Rectal smooth muscle tissue (tissue), 1 donor: Measurements from ENCODE around the gene RRAGB.
"Not testable (repeated sequence)": the region's sequence is repeated elsewhere in the genome, so short reads cannot be mapped to it uniquely, and the experiment has no call there.

Experiments used
- H3K27ac ChIP-seq: one replicate; pipeline ENCODE4 v1.7.0; 2013; ENCODE audit warnings: low read depth, low read length, inconsistent platforms
- H3K27me3 ChIP-seq: one replicate; pipeline ENCODE4 v1.7.0; 2013; ENCODE audit warnings: low read length; ENCODE audit not compliant: control insufficient read depth, insufficient read depth
- H3K36me3 ChIP-seq: one replicate; pipeline ENCODE4 v1.7.0; 2013; ENCODE audit warnings: low read length; ENCODE audit not compliant: control insufficient read depth, insufficient read depth
- H3K4me1 ChIP-seq: one replicate; pipeline ENCODE4 v1.7.0; 2013; ENCODE audit warnings: low read length; ENCODE audit not compliant: control insufficient read depth, insufficient read depth
- H3K4me3 ChIP-seq: one replicate; pipeline ENCODE4 v1.7.0; 2013; ENCODE audit warnings: low read length
- H3K9ac ChIP-seq: one replicate; pipeline ENCODE4 v1.7.0; 2013; ENCODE audit warnings: low read length

Gene RRAGB

GRCh38 chrX:55717521-55718497 lies at the start of gene RRAGB:
Gene RRAGB, plus strand, starts transcription at chrX:55717749. Its CDS starts 579 bp downstream, at chrX:55718328.
- H3K27me3 ChIP-seq = no peaks in the 10 kb centered on the region
- H3K36me3 ChIP-seq = no peaks in the 10 kb centered on the region
- no peaks in the 10 kb centered on the region for H3K4me1 ChIP-seq
- peak within 1 kb of the TSS; percentile 78 for H3K27ac ChIP-seq
- peak within 1 kb of the TSS; percentile 81 for H3K9ac ChIP-seq
- peak within 1 kb of the TSS; percentile 76 for H3K4me3 ChIP-seq

DNA sequence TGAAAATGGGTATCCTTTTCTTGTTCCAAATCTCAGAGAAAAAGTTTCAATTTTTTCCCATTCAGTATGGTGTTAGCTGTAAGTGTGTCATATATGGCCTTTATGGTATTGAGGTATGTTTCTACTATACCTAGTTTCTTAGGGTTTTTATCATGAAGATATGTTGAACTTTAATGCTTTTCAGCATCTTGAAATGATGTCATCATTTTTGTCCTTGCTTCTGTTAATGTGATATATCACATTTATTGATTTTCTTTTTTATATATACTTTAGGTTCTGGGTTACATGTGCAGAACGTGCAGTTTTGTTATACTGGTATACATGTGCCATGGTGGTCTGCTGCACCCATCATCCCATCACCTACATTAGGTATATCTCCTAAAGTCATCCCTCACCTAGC lies 49.5 kb upstream of the RRAGB start:
- Histone ChIP-seq H3K4me1 (no peaks in the 10 kb centered on the region), H3K36me3 (no peaks in the 10 kb centered on the region), H3K9ac (no peak overlapping the region), H3K27ac (no peak overlapping the region), H3K27me3 (no peaks in the 10 kb centered on the region), H3K4me3 (no peak overlapping the region)

DNA sequence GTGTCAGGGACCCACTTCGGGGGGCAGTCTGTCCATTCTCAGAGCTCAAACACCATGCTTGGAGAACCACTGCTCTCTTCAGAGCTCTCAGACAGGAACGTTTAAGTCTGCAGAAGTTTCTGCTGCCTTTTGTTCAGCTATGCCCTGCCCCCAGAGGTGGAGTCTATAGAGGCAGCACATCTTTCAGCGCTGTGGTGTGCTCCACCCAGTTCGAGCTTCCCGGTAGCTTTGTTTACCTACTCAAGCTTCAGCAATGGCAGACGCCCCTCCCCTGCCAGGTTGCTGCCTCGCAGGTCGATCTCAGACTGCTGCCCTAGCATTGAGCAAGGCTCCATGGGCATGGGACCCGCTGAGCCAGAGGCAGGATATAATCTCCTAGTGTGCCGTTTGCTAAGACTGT lies 29.0 kb upstream of the RRAGB start:
- not testable (repeated sequence) for H3K27me3 ChIP-seq, H3K4me1 ChIP-seq, H3K36me3 ChIP-seq, H3K27ac ChIP-seq, H3K4me3 ChIP-seq, H3K9ac ChIP-seq

- Histone ChIP-seq H3K27ac (no peak overlapping the region), H3K9ac (no peak overlapping the region), H3K27me3 (no peaks in the 10 kb centered on the region), H3K36me3 (no peaks in the 10 kb centered on the region), H3K4me3 (no peak overlapping the region), H3K4me1 (no peaks in the 10 kb centered on the region)
These were observed 22.1 kb upstream of the RRAGB start for GRCh38 chrX:55695227-55696018.

DNA sequence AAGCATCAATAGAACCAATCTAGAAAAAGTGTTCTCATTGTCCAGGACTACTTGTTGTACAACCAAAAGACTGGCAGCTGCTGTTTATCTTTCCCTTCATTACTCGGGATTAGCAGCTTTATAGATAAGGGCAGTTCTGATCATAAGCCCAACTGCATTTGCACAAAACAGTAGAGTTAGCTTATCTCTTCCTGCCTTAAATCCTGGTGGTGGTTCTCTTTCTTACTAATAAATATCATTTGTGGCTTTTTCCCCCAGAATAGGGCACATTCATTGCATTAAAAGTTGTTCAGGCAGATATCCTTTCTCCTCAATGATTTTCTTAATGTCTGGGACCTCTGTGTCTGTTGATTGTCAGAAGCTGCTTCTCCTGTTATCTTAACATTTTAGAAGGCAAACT lies 20.2 kb upstream of the RRAGB start:
- H3K36me3 ChIP-seq = no peaks in the 10 kb centered on the region
- no peaks in the 10 kb centered on the region for H3K27me3 ChIP-seq
- H3K27ac ChIP-seq = no peak overlapping the region
- H3K9ac ChIP-seq = no peak overlapping the region
- H3K4me1 ChIP-seq = no peaks in the 10 kb centered on the region
- H3K4me3 ChIP-seq = no peak overlapping the region

GRCh38 chrX:55702671-55703070 lies 14.9 kb upstream of the RRAGB start:
- Histone ChIP-seq H3K4me1 (no peaks in the 10 kb centered on the region), H3K27me3 (no peaks in the 10 kb centered on the region), H3K27ac (no peak overlapping the region), H3K9ac (no peak overlapping the region), H3K4me3 (no peak overlapping the region), H3K36me3 (no peaks in the 10 kb centered on the region)

- H3K27me3 ChIP-seq, H3K9ac ChIP-seq, H3K4me3 ChIP-seq, H3K4me1 ChIP-seq, H3K36me3 ChIP-seq, H3K27ac ChIP-seq: not testable (repeated sequence)
These were observed 14.1 kb upstream of the RRAGB start for GRCh38 chrX:55703436-55703835.

DNA sequence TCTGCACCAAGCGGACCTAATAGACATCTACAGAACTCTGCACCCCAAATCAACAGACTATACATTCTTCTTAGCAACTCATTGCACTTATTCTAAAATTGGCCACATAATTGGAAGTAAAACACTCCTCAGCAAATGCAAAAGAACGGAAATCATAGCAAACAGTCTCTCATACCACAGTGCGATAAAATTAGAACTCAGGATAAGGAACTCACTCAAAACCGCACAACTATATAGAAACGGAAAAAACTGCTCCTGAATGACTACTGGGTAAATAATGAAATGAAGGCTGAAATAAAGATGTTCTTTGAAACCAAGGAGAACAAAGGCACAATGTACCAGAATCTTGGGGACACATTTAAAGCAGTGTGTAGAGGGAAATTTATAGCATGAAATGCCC lies 12.5 kb upstream of the RRAGB start:
- not testable (repeated sequence) for H3K27me3 ChIP-seq, H3K36me3 ChIP-seq, H3K27ac ChIP-seq, H3K9ac ChIP-seq, H3K4me1 ChIP-seq, H3K4me3 ChIP-seq

DNA sequence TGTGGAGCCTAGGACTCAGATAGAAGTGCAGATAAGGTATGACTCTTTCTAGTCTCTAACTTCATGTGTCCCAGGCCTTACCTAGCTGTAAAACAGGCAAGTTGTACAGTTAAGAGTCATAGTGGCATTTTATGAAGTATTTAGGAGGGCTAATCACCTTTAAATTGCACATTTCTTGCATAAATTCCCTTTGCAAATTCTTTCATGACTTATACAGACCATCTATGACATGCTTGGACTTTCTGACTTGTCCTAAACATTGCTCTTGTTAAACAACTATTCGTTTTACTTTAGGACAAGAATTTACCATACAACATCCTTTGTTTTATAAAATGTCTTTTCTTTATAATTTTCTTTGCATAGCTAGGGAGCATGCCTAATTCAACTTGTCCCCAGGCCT lies 7.8 kb upstream of the RRAGB start:
- Histone ChIP-seq H3K4me1 (no peaks in the 10 kb centered on the region), H3K27ac (no peak overlapping the region), H3K4me3 (no peak overlapping the region), H3K27me3 (no peaks in the 10 kb centered on the region), H3K9ac (no peak overlapping the region), H3K36me3 (no peaks in the 10 kb centered on the region)

DNA sequence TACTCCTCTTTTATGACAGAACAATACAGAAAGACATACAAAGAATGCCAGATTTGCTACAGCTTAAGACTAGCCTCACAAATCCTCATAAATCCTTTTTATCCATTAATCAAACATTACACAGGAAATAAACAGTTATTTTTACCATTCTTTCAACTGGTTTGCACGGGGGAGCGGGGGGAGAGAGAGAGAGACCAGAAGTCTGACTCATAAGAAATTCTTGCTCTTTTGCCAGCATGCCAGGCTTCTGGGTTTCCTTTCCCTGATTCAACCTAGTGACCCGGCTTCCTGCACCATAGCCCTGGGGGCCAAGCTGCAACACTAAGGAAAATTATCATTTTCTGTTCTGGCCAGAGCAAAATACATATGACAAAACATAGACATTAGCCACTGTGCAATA lies 6.8 kb upstream of the RRAGB start:
- H3K27ac ChIP-seq = no peak overlapping the region
- H3K4me1 ChIP-seq = no peaks in the 10 kb centered on the region
- H3K4me3 ChIP-seq = no peak overlapping the region
- H3K27me3 ChIP-seq = no peaks in the 10 kb centered on the region
- H3K9ac ChIP-seq = no peak overlapping the region
- no peaks in the 10 kb centered on the region for H3K36me3 ChIP-seq

DNA sequence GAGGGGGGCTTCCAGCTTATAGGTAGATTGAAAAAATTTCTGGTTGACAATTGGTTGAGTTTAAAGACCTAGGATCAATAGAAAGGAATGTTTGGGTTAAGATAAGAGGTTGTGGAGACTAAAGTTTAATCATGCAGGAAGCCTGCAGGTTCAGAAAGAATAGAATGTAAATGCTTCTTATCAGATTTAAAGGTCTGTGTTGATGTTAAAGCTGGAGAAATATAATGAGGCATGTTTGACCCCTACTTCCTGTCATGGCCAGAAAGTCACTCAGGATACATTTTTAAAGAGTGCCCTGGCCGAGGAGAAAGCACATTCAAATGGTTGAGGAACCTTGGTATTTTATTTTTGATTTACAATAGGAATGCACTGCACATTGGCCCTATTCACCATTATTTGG lies 3.9 kb upstream of the RRAGB start:
- Histone ChIP-seq H3K4me3 (no peak overlapping the region), H3K27ac (no peak overlapping the region), H3K9ac (no peak overlapping the region), H3K27me3 (no peaks in the 10 kb centered on the region), H3K4me1 (no peaks in the 10 kb centered on the region), H3K36me3 (no peaks in the 10 kb centered on the region)

- no peaks in the 10 kb centered on the region for H3K36me3 ChIP-seq
- H3K4me3 ChIP-seq = no peak overlapping the region
- H3K27ac ChIP-seq = no peak overlapping the region
- H3K4me1 ChIP-seq = no peaks in the 10 kb centered on the region
- no peak overlapping the region for H3K9ac ChIP-seq
- no peaks in the 10 kb centered on the region for H3K27me3 ChIP-seq
These were observed 3.4 kb upstream of the RRAGB start for GRCh38 chrX:55714161-55714560.
